Measurements from ENCODE around the gene LDLRAD2.

GRCh38 chr1:21847223-21848205 lies 35.4 kb downstream of the LDLRAD2 start:
- no peak for TF ChIP-seq POLR2A (IDR thresholded peaks at IDR 0.05; ENCODE audit: low read depth, low read length)
- no peak for TF ChIP-seq POLR2AphosphoS5 (IDR thresholded peaks at IDR 0.05; ENCODE audit: low read depth, low read length)
- TF ChIP-seq TAF1 (IDR thresholded peaks at IDR 0.05; ENCODE audit: borderline replicate concordance, low read depth, low read length), result no peak
